Metanephros (tissue), 2 donors: ENCODE results near the gene PABPC5. TPM values are rescaled to one million over a fixed set of nuclear protein-coding genes. Genes with fewer than 3 reads are reported as not detected.

Experiments used
- small RNA-seq: library from RNA; depleted of rRNA; stranded (forward); fragments of <200 nt; gene quantifications from one replicate; pipeline ENCODE3, GENCODE V24; 2014; ENCODE audit warnings: low replicate concordance
- total RNA-seq: library from RNA; depleted of rRNA; stranded (reverse); fragments of >200 nt; gene quantifications from one replicate; pipeline ENCODE4 v1.2.3, GENCODE V29; 2014

The PABPC5 gene
- 5.2 TPM for total RNA-seq

GRCh38 chrX:91434351-91435168 lies at the start of gene PABPC5:
PABPC5 (plus strand) TSS chrX:91434839; CDS start chrX:91435578, 739 bp downstream.

Small RNA genes within 50 kb of the gene (small RNA-seq; reads per million reads assigned to genes)
- not detected for gene AL662874.1
